Amniotic epithelial cell (primary cell): Measurements from ENCODE around the gene SAYSD1.

Experiments used
- DNase-seq: peaks from one replicate; pipeline ENCODE4 v3.0.0-alpha.2; 2010; ENCODE audit warnings: low read depth

The SAYSD1 gene

GRCh38 chr6:39108041-39108839, 6.7 kb downstream of the SAYSD1 start:
- no peak for DNase-seq

GRCh38 chr6:39107641-39108040, 7.3 kb downstream of the SAYSD1 start:
- DNase-seq, result no peak

- DNase-seq, result no peak
Measured at GRCh38 chr6:39107034-39107433, 8.0 kb downstream of the SAYSD1 start.

GRCh38 chr6:39104528-39104927, 10.5 kb downstream of the SAYSD1 start:
- no peak for DNase-seq

- no peak for DNase-seq
Measured at GRCh38 chr6:39102821-39103136, 12.2 kb downstream of the SAYSD1 start.

- DNase-seq, result peak; percentile 82
Measured at GRCh38 chr6:39102071-39102820, 12.7 kb downstream of the SAYSD1 start.

GRCh38 chr6:39100358-39100757, 14.6 kb downstream of the SAYSD1 start:
- no peak for DNase-seq

- no peak for DNase-seq
Measured at GRCh38 chr6:39095578-39095977, 19.4 kb downstream of the SAYSD1 start.

- no peak for DNase-seq
Measured at GRCh38 chr6:39093149-39093708, 21.8 kb downstream of the SAYSD1 start.

- DNase-seq, result no peak
Measured at GRCh38 chr6:39092124-39092523, 22.9 kb downstream of the SAYSD1 start.

- DNase-seq, result no peak
Measured at GRCh38 chr6:39091220-39091619, 23.8 kb downstream of the SAYSD1 start.

GRCh38 chr6:39090036-39090435, 24.9 kb downstream of the SAYSD1 start:
- no peak for DNase-seq

GRCh38 chr6:39088331-39088730, 26.7 kb downstream of the SAYSD1 start:
- peak; percentile 51 for DNase-seq

GRCh38 chr6:39087197-39087596, 27.8 kb downstream of the SAYSD1 start:
- DNase-seq, result no peak

GRCh38 chr6:39086711-39087110, 28.3 kb downstream of the SAYSD1 start:
- no peak for DNase-seq

GRCh38 chr6:39086294-39086693, 28.7 kb downstream of the SAYSD1 start:
- no peak for DNase-seq

- DNase-seq, result no peak
Measured at GRCh38 chr6:39085129-39085797, 29.7 kb downstream of the SAYSD1 start.

- DNase-seq, result no peak
Measured at GRCh38 chr6:39084506-39084905, 30.5 kb downstream of the SAYSD1 start.

GRCh38 chr6:39083231-39083634, 31.8 kb downstream of the SAYSD1 start:
- DNase-seq, result no peak

GRCh38 chr6:39082310-39082709, 32.7 kb downstream of the SAYSD1 start:
- no peak for DNase-seq

- DNase-seq, result no peak
Measured at GRCh38 chr6:39080246-39080875, 34.6 kb downstream of the SAYSD1 start.
